SW480 (cell line): ENCODE results near the gene MDP1.
A peak's percentile ranks its signal among the peaks of the same experiment; 100 is the strongest.

Source experiments
- DNase-seq: peaks from one replicate; pipeline ENCODE4 v3.0.0-alpha.2; 2016; ENCODE audit warnings: low spot score

MDP1 gene

GRCh38 chr14:24197056-24197450 is 18.8 kb downstream of the MDP1 start:
- DNase-seq, result no peak

DNA sequence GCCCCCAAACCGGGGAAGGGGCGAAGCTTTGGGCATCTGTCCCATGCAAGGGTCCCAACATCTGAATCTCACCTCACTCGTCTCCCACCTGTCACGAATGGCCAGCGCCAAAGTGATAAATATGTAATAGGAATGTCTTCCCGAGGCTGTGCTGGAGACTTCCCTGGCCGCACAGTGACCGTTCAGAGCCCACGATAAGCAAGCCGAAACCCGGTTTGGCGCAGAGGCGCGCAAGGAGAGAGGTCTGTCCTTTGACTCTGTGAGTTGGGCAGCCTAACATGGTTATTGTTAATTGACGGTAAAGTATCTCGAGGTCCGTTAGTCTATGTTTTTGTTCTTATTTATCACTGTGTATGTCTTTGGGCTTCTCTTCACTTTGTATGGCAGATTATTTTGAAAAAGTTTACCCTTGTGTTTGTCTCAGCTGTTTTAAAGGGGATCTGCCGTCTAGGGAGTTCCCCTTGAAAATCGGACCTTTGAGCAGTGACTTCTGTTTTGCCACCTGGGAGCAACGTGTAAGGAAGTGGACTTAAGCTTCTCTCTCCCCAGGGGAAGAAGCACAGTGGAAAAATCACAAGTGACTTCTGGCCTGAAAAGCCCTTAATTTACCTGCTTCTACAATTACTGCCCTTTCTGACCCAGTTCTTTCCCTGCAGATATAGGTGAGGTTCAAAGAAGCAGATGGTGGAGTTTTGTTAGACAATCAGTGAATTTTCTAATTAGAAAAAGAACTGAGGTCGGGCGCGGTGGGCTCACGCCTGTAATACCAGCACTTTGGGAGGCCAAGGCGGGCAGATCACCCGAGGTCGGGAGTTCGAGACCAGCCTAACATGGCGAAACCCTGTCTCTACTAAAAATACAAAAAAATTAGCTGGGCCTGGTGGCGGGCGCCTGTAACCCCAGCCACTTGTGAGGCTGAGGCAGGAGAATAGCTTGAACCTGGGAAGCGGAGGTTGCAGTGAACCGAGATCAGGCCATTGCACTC is 19.5 kb downstream of the MDP1 start:
- DNase-seq, result peak; percentile 26

DNA sequence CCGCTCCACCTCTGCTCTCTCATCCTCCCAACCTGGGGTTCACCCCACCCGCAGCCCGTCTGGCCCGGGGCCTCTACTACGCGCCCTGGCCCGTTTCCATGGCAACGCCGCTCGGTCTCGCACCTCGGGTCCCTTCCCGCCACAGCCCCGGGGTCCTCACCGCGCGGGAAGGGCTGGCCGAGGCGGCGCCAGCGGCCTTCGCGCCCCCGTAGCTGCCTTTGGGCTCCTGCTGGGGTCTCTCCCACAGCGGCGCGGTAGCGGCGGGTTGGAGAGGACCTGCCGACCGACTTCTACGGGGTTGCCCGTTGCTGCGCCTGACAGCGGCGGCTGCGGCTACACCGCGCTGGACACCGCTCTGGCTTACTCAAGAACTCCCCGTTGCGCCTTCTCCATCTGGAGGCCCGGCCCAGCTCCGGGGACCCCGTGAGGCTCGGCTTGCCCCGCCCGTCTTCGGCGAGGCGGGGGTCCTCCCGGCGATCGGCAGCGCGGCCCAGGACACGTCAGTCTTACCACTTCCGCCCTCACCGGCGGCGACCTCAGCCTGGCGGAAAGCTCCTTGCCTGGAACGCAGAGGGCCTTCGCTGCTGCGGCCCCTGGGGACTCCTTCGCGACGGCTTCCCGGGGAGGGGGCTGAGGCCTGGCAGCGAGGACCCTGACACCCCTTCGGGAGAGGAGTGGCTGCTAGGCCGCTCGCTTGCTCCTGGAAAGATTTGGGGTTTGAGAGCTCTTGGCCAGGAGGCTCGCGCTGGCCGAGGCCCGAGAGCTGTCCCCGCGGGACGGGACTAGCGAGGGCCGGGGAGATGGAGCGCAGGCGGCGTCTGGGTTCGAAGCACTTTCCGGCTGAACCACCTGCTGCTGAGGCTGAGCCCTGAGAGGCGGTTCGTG is 20.4 kb downstream of the MDP1 start, which contains the start of gene TM9SF1:
TSS of gene TM9SF1 (minus strand) at position 256 of the 885 bp plus-strand sequence. CDS start 422 bp downstream, outside the sequence.
- DNase-seq, result peak; percentile 87

DNA sequence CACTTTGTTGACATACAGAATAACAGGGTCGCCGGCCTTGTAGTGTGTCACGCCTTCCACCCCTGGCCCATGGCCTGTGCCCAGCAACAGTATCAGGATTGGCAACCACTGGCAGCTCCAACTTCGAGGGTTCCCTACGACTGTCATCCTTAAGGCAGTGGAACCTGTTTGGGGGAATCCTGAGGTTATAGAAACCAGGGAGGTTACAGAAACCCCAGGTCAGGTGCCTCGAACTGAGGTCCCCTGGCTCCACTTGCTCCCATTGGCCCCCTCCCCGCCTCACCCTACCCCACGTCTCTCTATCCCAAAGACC is 21.0 kb downstream of the MDP1 start:
- DNase-seq, result no peak

GRCh38 chr14:24194186-24194872 is 21.5 kb downstream of the MDP1 start:
- DNase-seq, result no peak

DNA sequence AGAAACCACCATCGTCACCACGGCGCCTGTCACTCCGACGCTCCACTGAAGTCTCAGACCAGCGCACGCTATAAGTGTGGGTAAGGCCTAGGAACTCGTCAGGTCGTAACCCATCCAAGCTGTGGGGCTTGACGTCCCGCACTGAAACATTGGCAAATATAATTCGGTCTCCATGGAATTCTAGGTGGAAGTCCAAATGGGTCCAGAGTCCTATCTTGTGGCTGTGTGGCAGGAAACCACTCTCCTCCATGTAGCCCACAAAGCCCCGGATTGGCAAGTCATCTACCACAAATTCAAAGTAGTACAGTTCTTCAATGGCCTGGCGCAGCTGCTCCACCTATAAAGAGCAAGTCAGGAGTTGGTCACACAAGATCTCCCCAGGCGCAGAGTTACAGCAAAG is 22.9 kb downstream of the MDP1 start:
- DNase-seq, result no peak

DNA sequence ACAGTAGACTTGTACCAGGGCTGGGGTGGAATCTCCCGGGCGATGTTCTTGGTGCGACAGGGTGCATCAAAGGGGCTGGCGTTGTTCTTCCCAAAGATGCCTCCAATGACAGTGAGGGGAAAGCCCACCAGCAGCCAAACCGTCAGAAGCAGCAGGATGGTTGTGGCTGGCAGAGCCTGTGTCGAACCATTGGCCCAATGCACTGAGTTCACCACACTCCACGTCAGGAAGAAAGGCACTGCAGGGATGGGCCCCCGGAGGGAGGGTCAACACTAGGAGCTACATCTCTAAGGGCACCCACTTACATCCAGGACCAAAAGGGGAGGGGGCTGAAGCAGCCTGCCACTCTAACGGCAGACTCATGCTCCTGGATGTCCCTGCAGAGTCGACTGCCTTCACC is 25.4 kb downstream of the MDP1 start:
- DNase-seq, result no peak

DNA sequence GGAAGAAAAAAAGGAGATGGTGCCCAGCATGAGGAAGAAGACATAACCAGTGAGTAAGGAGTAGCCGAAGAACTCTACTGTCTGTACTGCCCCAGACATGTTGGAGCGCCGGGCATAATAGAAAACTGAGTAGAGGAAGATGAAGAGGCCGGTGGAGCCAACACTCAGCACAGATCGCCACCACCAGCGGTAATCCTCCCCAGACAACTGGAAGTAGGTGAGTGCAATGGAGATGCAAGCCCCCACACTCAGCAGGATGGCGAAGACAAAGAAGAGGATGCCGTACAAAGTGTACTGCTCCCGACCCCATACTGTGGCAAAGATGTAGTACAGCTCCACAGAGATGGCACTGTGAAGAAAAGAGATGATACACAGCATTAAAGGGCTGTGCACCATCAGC is 26.4 kb downstream of the MDP1 start:
- DNase-seq, result no peak

DNA sequence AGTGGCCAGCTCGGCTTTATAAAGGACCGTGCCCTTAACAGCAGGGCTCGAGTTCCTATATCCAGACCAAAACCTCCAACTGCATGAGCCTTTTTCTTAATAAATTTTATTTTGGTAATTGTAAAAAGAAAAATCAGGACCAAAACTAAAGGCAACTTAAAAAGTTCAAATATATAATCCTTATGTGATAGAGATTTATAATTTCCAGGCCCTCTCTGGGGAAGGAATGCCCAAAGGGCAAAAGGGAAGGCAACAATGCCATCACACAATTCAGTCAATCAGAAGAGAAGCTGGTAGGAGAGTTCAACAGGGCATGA is 26.8 kb downstream of the MDP1 start:
- DNase-seq, result no peak

DNA sequence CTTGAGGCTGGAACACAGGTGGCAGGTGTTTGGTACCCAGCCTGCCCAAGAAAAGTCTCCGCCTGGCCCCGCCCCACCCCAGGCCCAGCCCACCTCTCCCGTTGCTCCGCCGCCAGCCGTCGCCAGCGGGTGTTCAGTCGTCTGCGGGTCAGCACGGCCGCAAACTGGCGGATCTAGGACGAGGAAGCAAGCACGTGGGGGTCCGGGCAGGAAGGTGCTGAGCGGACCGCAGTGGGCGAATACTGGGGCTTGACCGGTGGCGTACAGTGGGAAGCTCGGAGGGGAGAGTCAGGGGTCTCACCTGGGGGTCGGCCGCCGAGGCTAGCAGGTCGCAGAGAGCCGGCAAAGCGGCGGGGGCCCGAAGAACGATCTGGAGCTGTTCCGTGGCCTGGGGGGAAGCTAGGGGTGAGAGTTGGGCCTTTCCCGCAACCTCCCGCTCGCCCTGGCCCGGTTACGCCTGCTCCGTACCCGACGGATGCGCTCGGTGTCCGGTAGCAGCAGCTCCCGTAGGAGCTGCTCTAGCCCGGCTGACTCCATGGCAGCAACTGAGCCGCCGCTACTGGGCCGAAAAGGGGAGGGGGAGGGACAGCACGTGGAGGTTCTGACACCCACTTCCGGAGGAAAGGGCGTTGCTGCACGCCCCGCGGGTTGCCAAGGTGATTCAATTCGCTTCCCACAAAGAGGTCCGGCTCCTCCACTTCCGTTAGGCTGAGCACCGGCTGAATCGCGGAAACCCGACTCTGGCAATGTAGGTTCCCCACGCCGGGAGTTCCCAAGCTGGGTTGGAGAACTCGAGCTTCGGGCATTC is 27.4 kb downstream of the MDP1 start, which contains the start of gene IPO4:
TSS of gene IPO4 (minus strand) at position 566 of the 808 bp plus-strand sequence. CDS start at position 537, 29 bp downstream.
- peak; percentile 98 for DNase-seq

DNA sequence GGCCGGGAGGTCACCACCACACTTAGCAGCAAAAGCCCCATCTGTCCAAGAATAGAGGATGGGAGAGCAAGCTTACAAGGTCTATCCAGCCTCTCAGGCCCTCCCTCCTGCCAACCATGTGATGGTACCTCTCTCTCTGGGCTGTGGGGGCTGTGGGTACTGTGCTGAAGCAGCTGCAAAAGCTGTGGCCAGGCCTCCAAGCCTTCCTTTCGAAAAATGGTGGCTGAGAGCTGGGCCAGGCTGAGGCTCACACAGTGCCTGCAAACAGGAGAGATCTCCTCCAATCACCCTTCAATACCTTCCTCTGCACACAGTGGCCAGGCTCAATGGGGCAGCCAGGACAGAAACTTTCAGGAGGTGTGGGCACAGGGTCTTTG is 28.3 kb downstream of the MDP1 start:
- no peak for DNase-seq

GRCh38 chr14:24186831-24187538 is 28.9 kb downstream of the MDP1 start:
- DNase-seq, result no peak

DNA sequence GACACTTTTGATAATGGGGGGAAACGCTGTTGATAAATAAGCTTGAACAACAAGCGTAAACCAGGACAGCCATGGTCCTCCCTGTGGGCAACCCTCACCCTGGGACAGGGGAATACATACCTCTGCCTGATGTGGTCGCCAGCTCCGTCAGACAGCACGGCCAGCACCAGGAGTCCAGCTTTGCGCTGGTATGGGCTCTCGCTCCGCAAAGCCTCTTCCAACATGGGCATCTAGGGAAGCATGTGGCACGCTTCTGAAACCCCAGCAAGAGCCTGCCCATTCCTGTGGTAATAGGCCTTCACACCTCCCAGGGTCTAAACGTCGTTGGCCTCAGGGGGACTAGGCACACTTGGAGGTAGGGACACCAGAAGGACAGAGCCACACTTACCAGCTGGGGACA is 30.1 kb downstream of the MDP1 start:
- DNase-seq, result no peak

DNA sequence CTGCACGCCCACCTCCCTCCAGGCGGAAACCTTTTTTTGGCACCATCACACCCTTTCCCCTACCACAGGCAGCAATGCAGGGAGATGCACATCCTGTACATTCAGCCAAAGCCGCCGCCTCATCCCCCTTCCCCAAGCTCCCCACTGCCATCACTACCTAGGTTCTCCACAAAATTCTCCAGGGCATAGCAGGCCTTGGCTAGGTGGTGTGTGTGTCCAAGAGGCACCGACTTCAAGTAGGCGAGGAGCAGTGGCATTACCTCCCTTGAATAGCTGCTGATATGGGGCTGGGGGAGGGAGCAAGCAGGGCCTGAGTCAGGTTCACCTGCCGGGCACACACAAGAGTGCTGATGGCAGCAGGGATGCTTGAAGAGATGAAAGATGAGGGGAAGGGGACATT is 30.8 kb downstream of the MDP1 start:
- no peak for DNase-seq

DNA sequence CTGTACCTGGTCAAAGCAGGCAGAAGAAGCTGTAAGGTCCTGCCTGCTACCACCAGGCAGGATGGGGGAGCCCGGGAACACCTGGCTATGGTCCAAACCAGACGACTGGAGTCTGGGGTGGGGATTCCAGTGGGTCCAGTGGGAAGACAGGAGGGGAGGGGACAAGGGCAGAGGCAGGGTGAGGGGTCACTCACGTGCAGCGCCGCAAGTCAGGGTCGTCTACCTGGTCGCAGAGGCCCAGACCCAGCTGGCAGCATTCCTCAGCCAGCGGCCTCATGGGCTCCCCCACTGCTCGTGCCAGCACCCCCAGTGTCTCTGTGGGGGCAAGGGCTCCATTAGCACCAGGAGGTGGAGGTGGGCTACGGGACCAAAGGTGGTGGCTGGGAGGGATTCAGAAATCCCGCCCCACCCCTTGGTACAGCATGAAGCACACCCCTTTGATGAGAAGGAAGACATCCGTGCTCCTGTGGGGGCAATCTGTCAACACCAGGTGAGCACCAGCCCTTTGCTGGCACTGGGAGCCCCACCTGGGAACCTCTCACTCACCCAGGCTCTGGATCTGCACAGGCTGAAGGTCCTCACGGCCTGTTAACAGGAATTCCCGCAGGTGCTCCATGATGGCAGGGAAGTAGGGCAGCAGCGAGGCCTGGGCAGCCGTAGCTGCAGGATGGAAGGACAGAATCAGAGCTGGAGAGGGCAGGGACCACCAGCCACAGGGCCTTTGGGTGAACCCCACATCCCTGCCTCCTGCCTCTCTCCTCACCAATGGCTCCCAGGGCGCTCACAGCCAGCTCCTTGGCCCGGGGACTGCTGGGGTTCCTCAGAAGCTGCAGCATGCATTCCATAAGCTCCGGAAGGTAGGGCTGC is 31.5 kb downstream of the MDP1 start:
- no peak for DNase-seq

- DNase-seq, result no peak
Observed at GRCh38 chr14:24183014-24183481, 32.8 kb downstream of the MDP1 start.

DNA sequence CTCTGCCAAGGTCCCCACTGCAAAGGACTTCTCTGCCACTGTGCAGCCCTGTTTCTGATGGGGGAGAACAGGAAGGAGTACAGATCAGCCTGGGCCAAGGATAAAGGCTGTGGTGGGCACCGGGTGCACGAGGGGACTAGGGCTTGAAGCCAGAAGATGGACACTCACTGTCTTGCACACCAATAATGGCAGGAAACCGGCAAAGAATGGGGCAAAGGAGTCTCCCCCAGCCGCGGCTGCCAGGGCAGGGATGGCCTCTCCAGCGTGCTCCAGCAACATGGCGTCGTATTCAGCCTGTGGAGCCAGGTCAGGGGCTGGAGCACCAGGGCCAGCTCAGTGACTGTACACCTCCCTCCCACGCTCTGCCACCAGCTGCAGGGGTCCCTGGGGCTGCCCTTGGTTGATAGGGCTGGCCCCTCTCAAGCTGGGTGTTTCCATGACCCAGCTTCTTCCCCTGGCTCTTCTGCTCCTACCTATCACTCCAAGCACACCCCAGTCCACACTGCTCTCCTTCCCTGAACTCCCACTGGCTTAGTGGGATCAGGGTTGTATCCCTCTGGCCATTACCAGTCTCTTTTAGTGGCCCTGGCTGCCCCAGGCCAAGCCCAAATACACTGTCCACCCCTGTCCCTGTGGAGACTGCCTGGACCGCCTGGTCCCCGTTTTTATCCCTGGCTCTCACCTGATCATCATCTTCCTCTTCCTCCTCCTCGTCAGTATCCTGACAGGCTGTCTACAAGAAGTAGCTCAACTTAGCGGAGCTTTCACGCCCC is 33.6 kb downstream of the MDP1 start:
- no peak for DNase-seq

DNA sequence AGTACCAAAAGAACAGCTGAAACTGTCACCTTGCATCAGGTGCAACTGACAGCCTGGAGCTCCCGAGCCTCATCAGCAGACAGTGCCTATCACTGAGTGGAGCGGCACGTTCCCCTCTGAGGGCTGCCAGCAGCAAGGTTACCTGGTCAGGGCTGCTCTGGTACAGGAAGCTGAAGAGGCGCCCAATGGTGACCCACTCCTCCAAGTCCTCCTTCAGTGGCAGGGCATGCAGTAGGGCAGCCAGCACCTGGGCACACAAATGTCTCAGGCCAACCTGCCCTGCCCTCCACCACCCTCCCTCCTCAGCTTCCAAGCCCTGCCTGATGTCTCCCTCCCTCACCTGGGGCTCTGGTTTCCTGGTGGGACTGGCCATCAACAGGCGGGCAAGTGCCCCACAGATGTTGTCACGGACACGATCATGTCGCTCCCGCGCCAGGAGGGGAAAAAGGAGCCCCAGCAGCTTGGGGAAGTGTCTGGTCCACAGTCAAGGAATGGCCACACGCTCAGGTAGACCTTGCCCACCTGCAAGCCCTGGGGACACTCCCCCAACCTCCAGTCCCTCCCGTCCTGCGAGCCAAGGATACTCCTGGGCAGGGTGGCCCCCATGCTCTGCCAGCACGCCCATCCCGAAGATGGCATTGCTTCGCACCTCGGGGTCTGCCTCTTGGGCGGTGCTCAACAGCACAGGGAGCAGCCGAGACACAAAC is 34.3 kb downstream of the MDP1 start:
- no peak for DNase-seq
